K562 treated with DMSO at 1 percent for 12 hours (cell line): ENCODE results near the gene MAP7D3. TPM values are rescaled to one million over a fixed set of nuclear protein-coding genes. Genes with fewer than 3 reads are reported as not detected.

Experiments
- total RNA-seq: library from RNA; unstranded; fragments of 300-600 nt; gene quantifications from 2 replicates; pipeline ENCODE4 v1.2.3, GENCODE V29; 2022; ENCODE audit not compliant: insufficient read depth

The MAP7D3 gene
- 4.1 and 8.4 TPM in 2 replicates for total RNA-seq

GRCh38 chrX:136251041-136251991 lies at the start of gene MAP7D3:
Gene MAP7D3 (minus strand): TSS chrX:136251400. CDS start chrX:136251358, 42 bp downstream.

GRCh38 chrX:136300721-136301120 lies 49.5 kb upstream of the MAP7D3 start, which contains the start of gene ADGRG4:
Gene ADGRG4 (plus strand): TSS chrX:136300963. CDS start chrX:136308778, 7,815 bp downstream.

Other genes starting within 250 kb of the MAP7D3 start
- gene FHL1, start 103.9 kb downstream of the MAP7D3 start, total RNA-seq = 3.9 TPM in 1 of 2 replicates, not detected in the other
- gene ADGRG4, start 49.6 kb upstream of the MAP7D3 start, total RNA-seq = not detected in 2 replicates
- 0.49 TPM in 1 of 2 replicates, not detected in the other for gene BRS3, start 236.5 kb upstream of the MAP7D3 start, total RNA-seq
- gene HTATSF1, start 246.2 kb upstream of the MAP7D3 start, total RNA-seq = 25.8 and 50.9 TPM in 2 replicates